Measurements from ENCODE around the gene SYT7.

DNA sequence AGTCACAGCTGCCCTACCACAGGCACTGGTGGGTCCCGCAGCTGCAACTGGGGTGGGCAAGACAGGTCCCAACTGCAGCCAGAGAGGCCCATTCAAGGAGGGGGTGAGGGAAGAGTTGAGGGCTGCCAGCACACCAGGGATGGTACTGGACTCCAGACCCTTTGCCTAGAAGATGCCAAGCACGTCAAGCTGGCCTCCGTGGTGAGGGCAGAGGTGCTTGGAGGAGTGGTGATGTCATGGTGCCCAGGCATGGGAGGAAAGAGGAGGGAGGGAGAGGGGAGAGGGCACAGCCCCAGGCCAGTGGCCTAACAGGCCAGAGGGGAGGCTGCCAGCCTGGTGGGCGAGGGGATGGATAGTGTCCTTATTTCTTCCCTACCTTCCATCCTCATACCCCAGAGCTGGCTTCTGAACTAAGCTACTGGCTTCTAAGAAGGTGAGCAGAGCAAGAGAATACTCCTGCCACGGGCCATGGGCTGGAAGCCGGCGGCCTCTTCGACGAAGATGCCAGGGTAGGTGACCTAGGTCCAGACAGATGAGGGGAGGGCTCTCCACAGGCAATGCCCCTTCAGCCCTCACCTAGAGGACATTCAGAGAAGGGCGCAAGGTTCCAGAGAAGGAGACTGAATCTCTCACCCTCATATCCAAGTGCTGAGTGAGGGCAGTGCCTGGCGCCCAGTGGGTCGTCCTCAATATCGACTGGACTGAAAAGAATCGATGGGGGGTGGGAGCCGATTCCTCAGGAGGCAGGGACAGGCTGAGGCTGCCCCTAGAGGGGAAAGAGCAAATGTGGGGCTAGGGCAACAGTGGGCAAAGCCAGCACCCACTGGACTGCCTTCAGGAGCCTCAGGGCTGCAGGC, 1.8 kb downstream of the SYT7 start:
- TF ChIP-seq, protein P1, sequence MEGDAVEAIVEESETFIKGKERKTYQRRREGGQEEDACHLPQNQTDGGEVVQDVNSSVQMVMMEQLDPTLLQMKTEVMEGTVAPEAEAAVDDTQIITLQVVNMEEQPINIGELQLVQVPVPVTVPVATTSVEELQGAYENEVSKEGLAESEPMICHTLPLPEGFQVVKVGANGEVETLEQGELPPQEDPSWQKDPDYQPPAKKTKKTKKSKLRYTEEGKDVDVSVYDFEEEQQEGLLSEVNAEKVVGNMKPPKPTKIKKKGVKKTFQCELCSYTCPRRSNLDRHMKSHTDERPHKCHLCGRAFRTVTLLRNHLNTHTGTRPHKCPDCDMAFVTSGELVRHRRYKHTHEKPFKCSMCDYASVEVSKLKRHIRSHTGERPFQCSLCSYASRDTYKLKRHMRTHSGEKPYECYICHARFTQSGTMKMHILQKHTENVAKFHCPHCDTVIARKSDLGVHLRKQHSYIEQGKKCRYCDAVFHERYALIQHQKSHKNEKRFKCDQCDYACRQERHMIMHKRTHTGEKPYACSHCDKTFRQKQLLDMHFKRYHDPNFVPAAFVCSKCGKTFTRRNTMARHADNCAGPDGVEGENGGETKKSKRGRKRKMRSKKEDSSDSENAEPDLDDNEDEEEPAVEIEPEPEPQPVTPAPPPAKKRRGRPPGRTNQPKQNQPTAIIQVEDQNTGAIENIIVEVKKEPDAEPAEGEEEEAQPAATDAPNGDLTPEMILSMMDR (IDR thresholded peaks at IDR 0.05) = no peak
- TF ChIP-seq EZH2 (IDR thresholded peaks at IDR 0.05; ENCODE audit: borderline replicate concordance, insufficient read depth, low read depth, low read length, poor library complexity, severe bottlenecking) = no peak
